NCI-H226 (cell line): Measurements from ENCODE around the gene TNFRSF1B.
"Not testable (repeated sequence)": the region's sequence is repeated elsewhere in the genome, so short reads cannot be mapped to it uniquely, and the experiment has no call there.

ENCODE experiments used
- DNase-seq: peaks from one replicate; pipeline ENCODE4 v3.0.0-alpha.2; 2015

The TNFRSF1B gene

DNA sequence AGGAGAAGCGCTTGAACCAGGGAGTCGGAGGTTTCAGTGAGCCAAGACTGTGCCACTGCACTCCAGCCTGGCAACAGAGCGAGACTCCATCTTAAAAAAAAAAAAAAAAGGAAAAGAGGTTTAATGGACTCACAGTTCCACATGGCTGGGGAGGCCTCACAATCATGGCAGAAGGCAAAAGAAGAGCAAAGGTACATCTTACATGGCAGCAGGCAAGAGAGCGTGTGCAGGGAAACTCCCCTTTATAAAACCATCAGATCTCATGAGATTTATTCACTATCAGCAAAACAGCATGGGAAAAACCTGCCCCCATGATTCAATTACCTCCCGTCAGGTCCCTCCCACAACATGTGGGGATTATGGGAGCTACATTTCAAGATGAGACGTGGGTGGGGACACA lies 57.3 kb downstream of the TNFRSF1B start:
- not testable (repeated sequence) for DNase-seq

DNA sequence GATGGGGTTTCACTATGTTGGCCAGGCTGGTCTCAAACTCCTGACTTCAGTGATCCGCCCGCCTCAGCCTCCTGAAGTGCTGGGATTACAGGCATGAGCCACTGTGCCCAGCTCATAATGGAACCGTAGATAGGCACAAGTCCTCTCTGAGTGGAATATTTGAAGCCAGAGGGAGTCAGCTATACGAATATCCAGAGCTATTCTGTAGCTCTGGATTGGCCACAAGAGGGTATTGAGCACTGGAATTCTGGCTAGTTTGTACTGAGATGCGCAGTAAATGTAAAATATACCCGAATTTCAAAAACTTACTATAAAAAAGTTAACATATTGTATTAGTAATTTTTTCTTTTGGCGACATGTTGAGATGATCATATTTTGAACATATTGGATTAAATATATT lies 62.2 kb downstream of the TNFRSF1B start:
- no peak for DNase-seq

DNA sequence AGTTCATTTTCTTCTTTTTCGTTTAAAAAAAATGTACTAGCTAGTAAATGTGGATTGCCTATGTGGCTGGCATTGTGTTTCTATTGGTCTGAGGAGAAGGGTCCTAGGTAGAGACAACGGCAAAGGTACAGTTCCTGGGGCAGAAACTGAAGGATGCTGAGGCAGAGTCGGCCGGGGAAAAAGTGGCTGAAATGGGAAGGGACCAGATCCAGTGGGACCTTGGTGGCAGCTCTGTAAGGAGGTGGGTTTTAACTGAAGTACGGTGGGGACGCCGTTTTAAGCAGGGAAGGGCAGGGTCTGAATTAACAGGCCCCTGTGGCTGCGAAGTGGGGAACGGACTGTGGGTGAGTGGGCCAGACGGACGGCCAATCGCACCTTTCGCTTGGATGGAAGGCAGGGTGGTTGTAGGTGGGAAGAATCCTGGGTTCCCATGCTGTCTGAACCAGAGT lies 62.6 kb downstream of the TNFRSF1B start:
- no peak for DNase-seq

DNA sequence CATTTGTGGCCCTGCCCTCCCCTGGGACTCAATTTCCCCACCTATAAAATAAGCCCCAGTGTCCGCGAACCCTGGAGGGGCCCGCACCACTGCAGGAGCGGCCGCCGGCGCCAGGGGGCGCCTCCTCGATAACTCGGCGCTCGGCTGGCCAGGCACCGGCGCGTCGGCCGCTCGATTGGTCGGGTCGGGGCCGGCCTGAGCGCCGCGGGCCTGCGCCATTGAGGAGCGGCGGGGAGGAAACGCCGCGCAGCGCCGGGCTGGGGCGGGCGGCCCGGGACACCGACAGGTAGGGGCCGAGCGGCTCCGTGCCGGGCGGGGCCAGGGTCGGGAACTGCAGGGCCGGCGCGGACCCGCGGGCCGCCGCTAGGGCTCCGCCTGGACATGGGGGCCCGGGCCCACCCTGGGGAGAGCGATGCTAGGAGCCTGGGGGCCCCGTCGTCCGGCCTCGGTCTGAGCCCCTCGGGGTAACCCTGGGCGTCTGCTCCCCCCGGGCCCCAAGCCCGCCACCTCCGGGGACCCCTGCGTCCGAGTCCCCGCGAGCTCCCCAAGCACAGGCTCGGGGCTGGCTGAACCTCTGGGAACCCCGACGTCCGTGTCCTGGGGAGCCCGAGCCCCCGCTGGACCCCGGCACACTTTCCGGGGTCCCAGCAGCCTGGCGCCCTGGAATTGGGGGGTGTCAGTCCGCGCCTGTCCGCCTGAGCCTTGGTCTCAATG lies 63.2 kb downstream of the TNFRSF1B start, which contains the start of gene VPS13D:
Gene VPS13D (plus strand): TSS at position 196 of the 714 bp plus-strand sequence. CDS start 4,237 bp downstream, outside the sequence.
- peak; percentile 72 for DNase-seq

DNA sequence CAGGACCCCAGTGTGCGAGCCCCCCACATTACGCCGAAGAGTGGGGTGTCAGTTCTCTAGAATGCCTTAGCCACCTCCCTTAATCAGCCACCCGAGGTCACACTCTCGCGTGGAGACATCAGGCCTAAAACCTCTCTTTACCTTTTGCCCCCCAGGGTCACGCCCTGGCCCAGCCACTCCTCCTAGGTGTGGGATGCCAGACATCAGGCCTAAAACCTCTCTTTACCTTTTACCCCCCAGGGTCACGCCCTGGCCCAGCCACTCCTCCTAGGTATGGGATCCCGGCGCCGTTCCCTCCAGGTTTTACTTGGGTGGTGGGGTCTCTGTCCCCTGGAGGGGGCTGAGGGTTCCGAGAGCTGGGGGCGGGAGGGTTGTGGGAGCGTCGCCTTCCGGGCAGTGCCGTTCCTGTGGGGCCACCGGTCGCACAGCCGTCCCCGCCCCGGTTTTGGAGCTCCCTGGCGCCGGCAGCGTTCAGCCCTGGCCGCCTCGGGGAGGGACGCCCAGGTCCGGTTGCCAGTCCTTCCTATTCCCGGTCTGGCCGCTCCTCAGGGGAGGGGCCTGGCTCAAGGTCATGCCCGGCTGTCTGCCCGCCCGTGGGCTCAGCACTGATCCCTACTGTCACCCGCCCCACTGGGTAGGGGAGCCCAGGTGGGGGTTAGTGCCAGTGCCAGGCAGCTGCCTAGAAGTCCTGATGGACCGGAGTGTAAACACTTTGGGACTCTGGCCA lies 63.9 kb downstream of the TNFRSF1B start:
- no peak for DNase-seq

DNA sequence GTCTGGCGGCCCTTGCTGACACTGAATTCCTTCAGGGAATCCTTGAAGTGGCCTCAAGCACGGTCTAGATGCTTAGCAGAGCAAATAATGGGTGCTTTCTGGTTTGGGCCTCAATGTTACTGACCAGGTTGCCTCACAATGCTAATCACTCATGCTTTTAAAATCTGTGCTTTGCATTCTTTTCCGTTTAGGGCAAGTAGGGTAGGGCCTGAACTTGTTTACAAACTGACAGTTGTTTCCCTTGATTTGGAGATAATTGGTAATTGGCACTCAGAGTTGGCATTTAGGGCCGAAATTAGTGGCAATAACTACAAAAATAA lies 64.4 kb downstream of the TNFRSF1B start:
- no peak for DNase-seq

DNA sequence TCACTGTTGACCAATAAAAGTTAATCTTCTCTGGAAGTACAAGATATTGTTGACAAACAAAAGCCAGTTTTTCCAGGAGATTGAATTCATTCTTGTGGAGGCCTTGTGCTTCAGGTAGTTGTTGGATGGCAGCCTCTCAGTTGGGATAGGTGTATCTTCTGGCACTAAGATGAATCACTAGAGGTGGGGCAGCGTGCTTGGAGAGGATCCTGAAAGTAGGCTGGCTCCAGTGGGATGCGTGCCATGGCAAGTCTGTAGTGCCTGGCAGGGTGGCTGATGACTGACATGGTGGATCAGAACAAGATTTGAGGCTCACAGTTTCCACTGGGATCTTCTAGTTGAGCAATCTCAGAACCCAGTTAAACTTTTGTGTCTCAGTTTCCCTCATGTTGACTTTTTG lies 65.4 kb downstream of the TNFRSF1B start:
- no peak for DNase-seq

DNA sequence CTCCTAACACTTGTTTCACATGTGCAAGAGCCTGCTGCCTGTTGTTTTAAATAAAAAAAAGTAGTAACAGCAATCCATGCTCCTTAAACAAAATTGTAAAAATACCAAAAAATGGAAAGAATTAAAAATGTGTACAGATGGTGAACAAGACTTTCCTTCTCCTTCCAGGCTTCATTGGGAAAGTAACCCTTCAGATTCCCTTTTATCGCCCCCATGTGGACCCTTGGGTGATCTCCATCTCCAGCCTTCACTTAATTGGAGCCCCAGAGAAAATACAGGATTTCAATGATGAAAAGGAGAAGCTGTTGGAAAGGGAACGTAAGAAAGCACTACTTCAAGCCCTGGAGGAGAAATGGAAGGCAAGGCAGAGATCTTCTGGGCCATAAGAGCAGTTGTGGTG lies 77.3 kb downstream of the TNFRSF1B start:
- no peak for DNase-seq

DNA sequence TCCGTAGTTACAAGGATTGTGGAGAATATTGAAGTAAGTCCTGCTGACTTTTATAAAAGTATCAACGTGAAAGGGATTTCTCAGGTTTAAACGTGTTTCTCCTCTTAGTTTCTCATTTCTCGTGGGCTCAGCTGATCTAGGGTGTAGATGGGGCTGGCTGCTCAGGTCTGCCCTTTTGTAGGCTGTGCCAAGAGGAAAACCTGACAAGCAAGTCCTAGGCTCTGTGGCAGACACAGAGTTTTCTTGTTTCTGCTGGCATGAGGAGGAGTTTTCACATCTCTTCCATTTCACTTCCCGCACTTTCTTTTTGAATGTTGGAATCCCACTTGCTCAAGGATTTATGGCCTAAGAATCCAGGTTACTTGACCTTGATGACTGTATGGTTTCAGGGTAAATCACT lies 77.8 kb downstream of the TNFRSF1B start:
- DNase-seq = no peak

DNA sequence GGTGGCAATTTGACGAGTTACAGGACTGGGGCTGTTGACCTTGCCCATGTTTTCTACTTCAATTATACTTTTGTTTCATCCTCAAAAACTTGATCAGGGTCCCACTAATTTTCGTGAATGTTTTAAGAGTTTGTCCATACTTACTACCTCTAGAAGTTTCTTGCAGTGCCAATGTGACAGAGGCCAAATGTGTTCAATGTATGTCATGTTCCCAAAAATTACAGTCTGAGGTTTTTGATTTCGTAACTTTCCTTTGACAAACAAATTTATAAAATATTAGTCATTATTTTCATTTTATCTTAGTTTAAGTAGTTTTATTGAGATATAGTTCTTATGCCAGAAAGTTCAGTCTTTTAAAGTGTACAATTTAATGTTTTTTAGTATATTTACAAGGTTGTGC lies 78.3 kb downstream of the TNFRSF1B start:
- DNase-seq = no peak

DNA sequence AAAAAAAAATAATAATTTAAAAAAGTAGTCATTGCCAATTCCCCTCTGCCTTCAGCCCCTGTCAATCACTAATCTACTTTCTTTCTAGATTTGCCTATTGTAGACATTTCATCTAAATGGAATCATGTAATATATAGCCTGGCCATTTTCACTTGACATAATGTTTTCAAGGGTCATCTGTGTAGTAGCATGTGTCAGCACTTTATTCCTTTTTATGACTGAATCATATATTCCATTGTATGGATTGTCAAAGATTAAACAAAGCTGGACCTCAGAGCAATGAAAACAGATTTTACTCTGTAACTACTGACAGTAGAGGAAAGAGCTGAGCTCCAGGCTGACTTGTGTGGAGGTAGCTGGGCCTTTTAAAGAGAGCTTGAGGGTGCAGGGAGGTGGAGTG lies 78.9 kb downstream of the TNFRSF1B start:
- DNase-seq = no peak

DNA sequence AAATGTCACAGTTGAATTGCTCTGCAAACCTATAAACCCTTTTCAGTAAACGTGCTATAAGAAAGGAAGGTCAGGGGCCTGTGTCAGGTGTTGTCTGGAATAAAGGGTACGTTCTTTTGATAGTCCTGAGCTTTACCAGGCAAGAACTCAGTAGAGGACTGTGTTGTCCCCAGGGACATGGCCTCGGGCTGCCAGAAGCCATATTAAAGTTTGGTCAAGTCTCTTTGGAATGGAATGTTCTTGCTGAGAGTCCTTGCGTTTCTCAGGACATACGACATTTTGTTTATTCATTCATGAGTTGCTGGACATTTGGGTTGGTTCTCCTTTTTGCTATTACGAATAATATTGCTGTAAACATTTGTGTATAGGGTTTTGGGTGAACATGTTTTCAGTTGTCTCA lies 79.8 kb downstream of the TNFRSF1B start:
- DNase-seq = no peak

DNA sequence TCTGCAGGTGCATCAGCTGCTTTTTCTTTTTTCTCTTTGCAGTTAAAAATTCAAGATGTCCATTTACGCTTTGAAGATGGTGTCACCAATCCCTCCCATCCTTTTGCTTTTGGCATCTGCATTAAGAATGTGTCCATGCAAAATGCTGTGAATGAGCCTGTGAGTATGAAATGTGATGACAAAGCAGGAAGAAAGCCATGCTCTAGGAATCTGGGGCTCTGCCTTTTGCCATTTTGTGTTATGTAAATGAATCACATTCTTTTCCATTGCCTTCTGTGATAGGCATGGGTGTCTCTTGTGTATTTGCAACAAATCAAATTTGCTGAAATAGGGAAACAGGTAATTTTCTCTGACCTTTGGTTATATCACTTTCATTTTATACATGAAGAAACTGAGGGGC lies 82.4 kb downstream of the TNFRSF1B start:
- DNase-seq = no peak

DNA sequence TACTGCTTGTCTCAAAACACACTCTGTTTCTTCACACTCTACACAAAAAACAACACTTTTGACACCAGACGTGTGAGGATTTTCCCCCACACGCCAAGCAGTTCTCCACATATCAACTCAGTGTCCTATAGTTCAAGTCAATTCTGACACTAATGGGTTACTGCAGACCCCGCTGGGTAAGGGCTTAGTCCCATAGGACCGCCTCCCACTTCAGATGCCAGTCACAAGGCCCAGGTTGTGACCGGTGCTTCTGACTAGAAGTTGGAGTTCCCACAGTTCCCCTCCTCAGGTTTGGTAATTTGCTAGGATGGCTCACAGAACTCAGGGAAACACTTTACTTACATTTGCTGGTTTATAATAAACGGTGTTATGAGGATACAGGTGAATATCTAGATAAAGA lies 83.0 kb downstream of the TNFRSF1B start:
- no peak for DNase-seq

DNA sequence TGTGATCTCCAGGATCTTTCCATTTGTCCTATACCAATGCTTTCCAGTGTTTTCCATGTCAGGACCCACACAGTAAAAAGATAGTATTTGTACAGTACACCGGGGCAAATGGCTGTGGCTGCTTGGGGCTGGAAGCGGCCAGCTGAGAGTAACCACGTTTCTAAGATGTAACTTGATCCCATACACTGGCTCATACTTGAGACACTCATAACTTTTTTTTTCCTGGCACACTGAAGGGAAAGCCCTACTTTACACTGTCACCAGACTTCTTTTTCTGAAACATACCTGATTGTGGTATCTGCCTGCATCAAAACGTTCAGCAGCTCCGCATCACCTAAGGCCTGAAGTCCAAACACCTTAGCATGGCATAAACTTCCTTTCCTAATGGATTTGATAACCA lies 84.7 kb downstream of the TNFRSF1B start:
- DNase-seq = no peak

DNA sequence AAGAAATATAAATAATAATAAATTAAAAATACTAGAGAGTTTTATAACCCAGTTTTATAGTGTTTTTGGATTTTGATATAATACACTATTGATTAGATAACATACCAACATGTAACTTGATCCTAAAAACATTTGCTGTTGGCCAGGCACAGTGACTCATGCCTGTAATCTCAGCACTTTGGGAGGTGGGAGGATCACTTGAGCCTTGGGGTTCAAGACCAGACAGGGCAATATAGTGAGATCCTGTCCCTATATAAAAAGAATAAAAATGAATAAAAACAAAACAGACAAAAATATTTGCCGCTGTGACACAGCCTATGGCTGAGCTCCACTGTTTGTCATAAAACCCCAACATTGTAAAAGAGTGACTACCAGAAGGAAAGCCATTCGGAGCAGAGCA lies 89.1 kb downstream of the TNFRSF1B start:
- DNase-seq = no peak

DNA sequence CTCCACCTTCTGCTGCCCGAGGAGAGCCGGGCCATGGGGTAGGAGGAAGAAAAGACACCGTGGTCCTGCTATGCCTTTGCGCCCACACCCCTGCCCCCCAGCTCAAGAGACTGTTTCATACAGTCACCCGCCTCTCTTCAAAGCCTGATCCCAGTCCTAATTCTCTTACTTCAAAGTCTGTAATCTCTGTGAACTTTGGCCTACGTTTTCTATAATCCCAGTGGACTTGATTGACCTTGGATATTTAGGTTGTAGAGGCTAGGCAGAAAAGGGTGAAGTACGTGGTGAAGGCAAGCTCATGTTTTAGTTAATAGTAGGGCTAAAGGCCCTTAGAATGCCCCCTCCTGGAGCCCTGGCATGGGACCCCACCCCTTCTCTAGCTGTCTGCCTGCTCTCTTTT lies 91.5 kb downstream of the TNFRSF1B start:
- no peak for DNase-seq
